Activated T-cell treated with anti-CD3 and anti-CD28 coated beads for 4 hours (primary cell): ENCODE results near the gene TBCD.

Experiments used
- DNase-seq: peaks from one replicate; pipeline ENCODE4 v3.0.0-alpha.2; 2020

The TBCD gene

DNA sequence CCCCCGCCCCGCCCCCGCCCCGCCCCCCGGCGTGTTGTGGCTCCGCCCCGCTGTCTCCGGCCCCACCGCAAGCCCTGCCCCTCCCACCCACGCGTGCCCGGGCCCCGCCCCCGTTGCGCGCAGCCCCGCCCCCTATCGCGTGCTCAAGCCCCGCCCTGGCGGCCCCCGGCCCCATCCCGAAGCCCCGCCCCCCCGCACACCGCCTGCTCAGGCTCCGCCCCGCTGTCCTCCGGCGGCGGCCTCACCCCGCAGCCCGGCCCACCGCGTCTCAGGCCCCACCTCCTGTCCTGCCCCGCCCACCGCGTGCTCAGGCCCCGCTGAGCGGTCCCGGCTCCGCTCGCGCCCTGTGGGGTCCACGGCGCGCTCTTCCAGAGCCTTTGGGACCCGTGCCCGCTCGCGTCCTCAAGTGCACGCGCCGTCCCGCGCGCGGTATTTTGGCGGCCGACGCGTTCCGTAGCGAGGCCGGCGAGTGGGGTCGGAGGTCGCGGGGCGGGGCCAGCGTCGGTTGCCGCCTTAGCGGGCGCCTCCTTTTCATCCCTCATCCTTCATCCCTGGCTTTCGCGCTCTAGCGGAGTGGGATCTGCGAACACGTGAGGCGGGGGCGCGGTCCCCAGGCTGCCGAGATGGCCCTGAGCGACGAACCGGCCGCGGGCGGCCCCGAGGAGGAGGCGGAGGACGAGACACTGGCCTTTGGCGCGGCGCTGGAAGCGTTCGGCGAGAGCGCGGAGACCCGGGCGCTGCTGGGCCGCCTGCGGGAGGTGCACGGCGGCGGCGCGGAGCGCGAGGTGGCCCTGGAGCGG, at the start of gene TBCD:
Gene TBCD, plus strand, starts transcription at position 495 of the 800 bp plus-strand sequence. Its CDS starts 129 bp downstream, at position 624.
- peak; percentile 79 for DNase-seq

DNA sequence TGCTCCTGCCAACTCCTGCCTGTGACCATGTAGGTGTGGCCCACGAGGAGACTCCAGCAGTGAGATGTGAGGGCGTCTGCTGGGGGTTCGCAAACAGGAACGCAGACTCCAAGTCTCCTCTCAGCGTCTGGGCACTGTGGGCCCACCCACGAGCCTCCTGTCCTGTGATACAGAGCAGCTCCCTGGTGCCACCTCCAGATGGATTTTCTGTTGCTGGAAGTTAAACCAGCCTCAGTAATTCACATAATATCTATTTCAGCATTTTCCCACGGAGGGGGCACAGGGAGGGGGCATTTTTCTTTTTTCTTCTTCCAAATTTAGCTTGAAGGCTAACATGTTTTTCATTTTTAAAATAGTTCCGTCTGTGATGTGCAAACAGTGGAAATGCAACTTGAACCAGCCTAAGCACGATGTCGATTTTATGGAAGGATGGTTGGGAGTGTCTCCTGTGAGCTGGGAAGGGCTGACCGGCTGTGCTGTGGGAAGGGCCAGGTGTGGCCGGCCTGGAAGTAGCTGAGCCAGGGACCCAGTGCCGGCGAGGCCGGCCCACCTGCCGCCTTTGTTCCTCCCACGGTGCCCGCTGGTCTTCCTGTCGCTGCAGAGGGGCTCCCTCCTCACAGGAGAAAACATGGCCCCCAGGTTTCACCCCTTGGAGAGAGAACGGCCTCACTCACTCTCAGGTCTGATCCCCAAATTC, 49.5 kb upstream of the TBCD start:
- DNase-seq: no peak

DNA sequence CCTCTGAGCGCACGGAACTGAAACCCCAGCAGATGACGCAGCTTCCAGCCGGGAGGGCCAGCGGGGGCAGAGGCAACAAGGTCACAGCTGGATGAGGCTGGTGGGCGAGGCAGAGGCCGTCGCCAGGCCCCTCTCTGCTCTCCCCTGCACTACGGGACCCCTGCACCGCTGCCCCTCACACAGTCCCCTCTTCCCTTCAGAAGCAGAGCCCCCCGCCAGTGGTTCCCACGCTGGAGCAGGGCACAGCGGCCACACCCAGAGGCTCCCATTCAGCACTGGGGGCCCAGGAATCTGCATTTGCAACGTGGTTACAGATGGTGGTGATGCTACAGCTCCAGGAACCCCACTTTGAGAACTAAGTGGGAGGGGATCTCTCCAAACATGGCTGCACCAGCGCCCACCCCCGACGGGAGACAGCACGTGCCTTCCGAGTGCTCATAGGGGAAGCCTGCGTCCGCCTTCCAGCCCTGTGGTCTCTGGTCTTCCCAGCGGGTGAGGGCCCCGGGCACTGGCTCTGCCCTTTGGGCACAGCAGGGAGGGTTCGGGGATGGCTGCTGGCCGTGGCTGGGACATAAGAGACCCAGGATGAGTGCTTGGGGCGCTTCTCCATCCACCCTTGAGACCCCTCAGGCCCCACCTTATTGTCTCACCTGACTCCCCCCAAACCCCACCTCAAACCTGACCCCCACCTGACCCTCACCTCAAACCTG, 48.7 kb upstream of the TBCD start:
- no peak for DNase-seq

DNA sequence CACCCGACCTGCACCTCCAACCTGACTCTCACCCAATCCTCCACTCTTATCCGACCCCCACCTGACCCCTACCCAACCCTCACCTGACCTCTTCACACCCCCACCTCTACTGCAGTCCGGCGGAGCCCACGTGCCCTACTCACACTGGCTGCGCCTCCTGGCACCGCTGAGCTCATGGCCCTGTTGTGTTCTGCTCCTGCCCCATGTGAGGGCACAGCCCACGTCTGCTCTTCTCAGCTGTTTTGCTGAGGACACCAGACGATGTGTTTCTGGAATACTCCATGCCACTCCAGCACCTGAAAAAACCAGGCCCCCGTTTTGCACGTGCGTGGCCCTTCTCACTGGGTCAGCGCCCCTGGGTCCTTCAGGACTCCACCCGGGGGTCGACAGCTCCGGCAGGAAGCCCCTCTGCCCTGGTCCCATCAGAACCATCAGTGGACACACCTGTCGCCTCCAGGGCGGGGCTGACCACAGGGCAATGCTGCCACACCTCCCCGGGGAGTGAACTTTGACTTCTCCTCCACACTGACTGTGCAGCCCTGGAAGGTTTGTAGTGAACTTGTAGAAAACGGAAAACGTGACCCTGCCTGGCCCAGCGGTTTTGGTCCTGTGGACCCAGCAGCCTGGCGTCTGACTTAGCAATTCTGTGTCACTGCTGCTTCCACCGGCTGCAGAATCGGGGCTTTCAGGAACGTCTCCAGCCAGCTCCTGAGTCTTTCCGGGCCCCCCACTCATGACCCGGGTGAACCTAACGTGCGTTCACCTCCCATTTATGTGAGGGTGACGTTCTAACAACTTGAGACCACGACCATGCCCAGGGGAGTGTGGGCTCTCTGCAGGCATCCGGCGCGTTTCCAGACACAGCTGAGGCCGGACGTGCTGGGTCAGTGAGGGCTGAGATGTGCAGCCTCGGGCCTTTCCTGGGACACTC, 47.7 kb upstream of the TBCD start:
- DNase-seq: no peak

DNA sequence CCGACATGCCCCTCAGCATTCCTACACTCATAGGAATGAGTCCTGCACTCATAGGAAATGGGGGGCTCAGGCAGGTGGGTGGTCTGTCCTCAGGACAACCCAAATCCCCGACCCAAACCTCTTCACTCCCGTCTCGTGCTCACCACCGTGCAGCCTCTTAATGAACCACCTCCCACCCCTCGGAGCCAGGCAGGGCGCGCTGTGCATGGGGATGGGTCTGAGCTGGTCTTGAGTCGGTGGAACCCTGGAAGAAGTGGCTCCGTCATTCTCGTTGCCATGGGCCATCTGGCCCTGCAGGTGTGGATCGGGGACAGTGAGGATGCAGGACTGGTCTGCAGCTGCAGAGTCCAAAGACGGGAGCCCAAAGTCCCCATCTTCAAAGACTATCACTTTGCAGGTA, 47.0 kb upstream of the TBCD start:
- no peak for DNase-seq

DNA sequence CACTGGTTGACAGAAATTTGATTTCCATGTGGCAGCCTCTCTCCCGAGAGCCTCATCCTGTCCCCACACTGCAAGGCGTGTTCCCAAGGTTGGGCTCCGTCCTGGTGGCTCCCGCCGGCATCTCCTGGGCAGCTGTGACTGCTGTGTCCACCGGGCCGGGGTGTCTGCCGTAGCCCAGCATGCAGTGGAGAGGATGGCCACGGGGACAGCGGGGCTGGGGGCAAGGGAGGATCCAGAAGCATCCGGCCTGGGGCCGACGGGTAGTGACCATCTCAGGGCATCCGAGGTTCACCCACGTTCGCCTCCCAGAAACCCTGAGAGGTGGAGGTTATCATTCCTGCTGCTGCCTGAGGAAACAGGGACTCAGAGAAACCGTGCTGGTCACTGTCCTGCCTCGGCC, 46.1 kb upstream of the TBCD start:
- no peak for DNase-seq

DNA sequence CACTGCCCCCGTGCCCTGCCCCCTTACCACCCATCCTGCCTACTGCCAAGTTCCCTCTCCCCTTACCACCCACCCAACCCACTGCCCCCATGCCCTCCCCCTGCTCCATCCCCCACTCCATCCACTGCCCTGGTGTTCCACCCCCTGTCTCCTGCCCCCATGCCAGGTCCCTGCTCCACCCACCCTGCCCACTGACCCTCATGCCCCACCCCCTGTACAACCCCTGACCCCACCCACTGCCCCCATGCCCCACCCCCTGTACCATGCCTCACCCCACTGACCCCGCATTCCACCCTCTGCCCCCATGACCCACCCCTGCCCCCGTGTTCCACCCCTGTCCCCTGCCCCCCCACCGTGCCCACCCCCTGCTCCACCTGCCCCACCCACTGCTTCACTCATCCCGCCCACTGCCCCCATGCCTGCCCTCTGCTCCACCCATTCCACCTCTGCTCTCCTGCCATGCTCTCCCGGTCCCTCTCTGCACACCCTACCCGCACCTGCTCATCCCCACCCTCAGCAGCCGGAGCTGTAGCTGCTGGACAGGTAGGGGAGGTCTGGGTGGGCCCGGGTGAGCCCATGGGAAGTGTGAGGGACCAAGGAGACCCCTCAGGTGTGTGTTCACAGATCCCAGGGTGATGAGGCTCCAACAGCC, 42.7 kb upstream of the TBCD start:
- DNase-seq: no peak

DNA sequence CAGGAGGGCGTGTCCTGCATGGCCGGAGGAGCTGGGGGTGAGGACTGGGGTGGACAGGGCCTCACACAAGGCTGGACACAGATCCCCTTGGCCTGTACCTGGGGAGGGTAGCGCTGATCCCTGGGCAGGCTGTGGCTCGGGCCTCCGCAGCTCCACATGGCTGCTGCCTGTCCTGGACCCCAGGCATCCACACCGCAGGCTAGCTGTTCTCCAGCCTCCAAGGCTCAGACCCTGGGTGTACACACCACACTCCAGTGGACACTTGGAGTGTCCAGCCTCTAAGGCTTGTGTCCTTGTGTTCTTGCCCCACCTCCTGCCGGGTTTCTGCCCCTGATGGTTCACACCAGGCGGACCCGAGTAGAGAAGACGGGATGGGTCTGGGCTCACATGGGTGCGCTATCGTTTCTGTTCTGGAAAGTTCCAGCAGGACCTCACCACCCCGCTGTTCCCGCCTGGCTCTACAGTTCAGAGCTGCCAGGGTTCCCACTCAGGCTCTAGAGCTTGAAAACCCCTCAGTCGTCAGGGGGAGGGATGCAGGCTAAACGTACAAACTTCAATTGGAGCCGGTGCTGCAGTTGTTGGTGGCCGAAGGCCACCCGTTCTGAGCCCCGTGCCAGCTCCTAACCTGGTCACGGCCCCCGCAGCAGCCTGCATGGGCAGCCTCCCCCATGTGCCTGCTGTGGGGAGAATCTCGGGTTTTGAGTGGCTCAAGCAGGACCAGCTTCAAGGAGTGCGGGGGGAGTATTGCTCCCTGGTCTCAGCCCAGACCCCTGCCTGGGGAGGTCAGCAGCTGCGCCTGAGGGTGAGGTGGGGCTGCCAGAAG, 42.0 kb upstream of the TBCD start:
- DNase-seq: no peak

DNA sequence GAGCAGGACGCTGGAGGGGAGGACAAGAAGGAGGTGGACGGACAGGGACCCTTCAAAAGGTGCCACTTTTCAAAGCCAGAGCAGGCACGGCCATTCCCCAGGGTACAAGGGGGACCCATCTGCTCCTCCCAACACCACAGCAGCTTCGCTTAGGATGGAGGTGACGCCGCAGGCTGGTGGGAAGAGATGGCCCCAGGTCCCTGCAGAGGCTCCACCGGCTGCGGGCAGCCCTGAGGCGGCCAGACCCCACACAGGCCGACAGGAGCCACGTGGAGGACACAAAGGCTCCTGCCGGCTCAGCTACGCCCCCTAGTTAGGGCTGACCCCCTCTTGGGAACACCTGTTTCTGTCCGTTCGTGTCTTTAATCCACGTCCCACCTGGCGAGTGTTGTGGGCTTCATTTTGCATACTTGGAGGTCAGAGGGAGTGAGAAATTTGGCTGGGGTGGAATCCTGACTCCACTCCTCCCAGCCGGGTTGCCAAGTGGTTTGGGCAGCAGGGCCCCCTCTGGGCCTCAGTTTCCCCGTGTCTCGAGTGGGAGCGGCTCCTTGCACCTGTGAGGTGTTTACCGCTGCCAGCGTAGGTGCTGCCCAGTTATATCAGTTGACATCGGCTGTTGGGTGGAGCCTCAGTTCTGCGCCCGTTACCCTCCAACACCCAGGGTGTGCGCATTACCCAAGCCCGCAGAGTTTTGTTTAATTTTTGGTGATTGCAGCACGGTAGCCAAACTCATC, 41.2 kb upstream of the TBCD start:
- no peak for DNase-seq

DNA sequence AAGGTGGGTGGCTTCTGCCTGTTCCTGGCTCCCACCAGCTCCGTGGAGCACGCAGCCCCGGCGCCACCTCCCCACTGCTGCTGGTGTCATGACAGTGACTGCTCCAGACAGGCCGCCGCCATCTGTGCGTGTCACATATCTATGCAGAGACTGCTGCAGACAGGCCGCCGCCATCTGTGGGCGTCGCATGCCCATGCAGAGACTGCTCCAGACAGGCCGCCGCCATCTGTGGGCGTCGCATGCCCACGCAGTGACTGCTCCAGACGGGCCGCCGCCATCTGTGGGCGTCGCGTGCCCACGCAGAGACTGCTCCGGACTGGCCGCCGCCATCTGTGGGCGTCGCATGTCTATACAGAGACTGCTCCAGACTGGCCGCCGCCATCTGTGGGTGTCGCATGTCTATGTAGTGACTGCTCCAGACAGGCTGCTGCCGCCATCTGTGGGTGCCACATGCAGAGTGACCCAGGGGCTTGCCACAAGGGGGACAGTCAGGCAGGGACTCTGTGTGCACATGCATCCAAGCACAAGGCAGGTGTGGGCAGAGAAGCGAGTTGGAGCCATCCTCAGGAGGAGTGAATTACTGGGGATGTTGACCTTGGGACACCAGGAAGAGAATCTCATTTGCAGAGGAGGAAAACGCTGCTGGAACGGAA, 38.7 kb upstream of the TBCD start:
- no peak for DNase-seq

DNA sequence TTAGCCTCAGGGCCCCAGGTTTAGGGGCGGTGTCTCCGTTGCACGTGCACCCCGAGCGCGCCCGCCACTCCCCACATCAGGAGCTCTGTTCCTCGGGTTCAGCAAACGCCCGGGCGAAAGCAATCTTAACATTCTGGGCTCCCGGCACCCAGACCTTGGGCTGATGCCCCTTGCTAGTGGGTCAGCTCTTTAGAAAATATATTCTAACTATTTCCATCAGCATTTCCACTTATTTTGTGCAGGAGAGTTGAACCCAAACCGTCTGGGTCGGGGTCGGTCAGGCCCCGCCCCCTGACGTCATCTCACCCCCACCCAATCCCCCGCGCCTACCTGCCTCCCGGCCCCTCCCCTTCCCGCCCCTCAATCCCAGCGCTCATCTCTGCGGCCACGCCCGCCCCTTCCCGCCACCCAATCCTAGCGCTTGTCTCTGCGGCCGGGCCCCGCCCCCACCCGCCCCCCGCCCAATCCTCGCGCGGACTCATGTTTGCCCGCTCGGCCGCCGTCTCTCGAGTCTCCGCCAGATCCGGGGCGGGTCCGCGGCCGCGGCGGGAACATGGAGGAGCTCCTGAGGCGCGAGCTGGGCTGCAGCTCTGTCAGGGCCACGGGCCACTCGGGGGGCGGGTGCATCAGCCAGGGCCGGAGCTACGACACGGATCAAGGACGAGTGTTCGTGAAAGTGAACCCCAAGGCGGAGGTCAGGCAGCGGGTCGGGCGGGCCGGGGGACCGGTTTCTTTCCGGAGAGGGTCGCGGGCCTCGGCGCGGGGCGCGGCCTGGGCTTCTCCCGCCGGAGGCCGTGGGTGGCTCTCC, 35.5 kb upstream of the TBCD start, which contains the start of gene FN3KRP:
Gene FN3KRP, plus strand, starts transcription at position 504 of the 808 bp plus-strand sequence. Its CDS starts 50 bp downstream, at position 554.
- peak; percentile 89 for DNase-seq

DNA sequence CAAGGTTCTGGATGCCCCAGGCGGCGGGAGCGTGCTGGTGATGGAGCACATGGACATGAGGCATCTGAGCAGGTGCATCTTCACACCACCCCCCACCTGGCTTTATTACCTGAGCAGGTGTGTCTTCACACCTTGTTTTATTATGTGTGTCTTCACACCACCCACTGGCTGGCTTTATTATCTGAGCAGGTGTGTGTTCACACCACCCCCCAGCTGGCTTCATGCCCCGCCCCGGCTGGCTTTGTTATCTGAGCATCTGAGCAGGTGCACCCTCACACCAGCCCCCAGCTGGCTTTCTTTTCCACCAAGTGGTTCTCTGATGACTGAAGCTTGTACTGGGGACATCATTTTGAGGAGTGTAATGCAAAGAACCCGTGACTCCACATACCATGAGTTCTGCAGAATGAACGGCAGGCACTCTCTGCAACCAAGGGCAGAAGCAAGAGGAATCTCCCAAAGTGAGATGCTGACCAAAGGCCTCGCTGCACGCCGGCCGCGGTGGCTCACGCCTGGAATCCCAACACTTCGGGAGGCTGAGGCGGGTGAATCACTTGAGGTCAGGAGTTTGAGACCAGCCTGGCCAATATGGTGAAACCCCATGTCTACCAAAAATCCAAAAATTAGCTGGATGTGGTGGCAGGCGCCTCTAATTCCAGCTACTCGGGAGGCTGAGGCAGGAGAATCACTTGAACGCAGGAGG, 32.7 kb upstream of the TBCD start:
- no peak for DNase-seq

DNA sequence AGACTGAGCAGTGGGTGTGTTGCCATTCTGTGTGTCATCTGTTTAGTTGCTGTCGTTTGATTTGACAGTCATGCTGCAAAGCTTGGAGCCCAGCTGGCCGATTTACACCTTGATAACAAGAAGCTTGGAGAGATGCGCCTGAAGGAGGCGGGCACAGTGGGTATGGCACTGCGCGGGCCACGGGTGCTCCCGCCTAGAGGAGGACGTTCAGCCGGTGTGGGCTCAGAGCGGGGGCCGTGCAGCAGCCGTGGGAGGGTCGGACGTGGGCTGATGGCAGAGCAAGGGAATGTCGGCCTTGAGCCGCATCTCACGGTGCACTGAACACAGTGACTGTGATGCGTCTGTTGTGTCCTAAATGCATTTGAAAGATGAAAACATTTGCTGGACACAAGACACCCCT, 31.7 kb upstream of the TBCD start:
- DNase-seq: no peak

DNA sequence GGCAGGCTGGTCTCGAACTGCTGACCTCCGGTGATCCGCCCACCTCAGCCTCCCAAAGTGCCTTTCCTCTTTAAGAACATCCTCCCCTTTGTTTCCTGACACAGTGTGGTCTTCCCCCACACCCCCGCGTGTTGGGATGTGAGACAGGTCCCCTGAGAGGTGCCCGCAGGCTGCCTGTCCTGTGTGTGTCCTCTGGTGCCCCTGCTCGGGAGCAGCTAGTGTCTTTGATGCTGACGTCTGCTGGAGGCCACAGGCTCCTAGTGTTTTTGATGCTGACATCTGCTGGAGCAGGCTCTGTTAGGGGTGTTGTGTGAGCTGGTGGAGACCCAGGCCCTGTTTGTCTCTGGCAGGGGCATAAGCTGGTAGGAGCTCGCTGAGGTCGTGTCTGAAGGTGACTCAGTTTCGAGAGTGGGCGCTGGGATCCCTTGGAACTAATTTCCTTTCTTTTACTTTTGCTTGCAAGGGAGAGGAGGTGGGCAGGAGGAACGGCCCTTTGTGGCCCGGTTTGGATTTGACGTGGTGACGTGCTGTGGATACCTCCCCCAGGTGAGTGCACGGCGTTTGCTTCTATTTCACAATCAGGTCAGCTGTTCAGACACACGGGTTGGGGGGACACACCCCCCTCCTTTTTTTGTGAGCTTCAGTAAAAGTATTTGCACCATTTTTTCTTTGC, 29.4 kb upstream of the TBCD start:
- no peak for DNase-seq

DNA sequence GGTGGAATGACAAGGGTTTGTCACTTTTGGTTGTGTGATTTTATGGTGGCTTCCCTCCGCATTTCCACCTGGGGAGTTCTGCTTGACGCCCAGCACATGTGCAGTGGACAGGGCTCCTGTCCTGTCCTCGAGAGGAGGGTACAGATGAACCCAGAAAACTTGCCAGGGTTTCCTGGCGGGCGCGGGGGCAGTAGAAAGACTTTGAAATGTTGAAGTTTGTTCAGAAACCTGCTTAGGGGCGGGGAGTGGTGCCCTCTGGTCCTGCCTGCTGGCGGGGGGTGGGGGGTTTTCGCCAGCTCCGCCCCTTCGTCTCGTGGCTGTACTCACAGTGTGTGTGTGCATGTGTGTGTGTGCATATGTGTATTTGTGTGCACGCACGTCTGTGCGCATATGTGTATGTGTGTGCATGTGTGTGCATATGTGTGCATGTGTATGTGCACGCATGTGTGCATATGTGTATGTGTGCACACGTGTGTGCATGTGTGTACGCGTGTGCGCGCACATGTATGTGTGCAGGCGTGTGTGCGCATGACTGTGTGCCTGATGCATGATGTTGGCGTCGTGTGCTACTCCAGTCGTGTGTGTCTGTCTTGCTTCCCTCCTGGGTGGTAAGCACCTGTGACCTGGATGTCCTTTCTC, 28.6 kb upstream of the TBCD start:
- no peak for DNase-seq

DNA sequence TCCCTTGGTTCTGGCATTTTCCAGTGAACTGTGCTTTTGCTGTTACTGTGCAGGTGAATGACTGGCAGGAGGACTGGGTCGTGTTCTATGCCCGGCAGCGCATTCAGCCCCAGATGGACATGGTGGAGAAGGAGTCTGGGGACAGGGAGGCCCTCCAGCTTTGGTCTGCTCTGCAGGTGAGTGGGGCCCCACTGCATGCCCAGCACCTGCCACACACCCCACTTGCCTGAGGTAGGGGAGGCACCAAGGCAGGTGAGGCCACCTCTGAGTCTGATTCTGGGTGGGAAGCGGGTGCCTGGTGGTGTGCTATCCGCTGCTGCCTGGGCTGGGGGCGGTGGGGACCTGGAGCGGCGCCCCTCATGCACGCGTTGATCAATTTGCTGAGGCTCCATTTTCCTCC, 25.4 kb upstream of the TBCD start:
- no peak for DNase-seq
